Skeletal muscle tissue (tissue), 4 donors: ENCODE data around the gene NTSR1. TPM values are rescaled to one million over a fixed set of nuclear protein-coding genes. Genes with fewer than 3 reads are reported as not detected.

ENCODE experiments used
- H3K27ac ChIP-seq: one replicate; pipeline ENCODE4 v1.7.0; 2013; ENCODE audit warnings: mild to moderate bottlenecking, low read depth, low read length, inconsistent platforms
- H3K27me3 ChIP-seq, 3 donors: one replicate each; pipeline ENCODE4 v1.7.0; 2013; ENCODE audit warnings: low read length in 3 of 3; ENCODE audit not compliant: control insufficient read depth in 3 of 3, insufficient read depth in 3 of 3
- H3K36me3 ChIP-seq, 3 donors: one replicate each; pipeline ENCODE4 v1.7.0; 2013; ENCODE audit warnings: low read length in 3 of 3; ENCODE audit not compliant: control insufficient read depth in 3 of 3, insufficient read depth in 3 of 3
- H3K4me1 ChIP-seq, 3 donors: one replicate each; pipeline ENCODE4 v1.7.0; 2013; ENCODE audit warnings: low read length in 3 of 3, mild to moderate bottlenecking in 3 of 3; ENCODE audit not compliant: control insufficient read depth in 3 of 3, insufficient read depth in 3 of 3
- H3K4me3 ChIP-seq, 3 donors: one replicate each; pipeline ENCODE4 v1.7.0; 2013; ENCODE audit warnings: low read length in 3 of 3
- H3K9ac ChIP-seq, 3 donors: one replicate each; pipeline ENCODE4 v1.7.0; 2013; ENCODE audit warnings: low read length in 3 of 3, mild to moderate bottlenecking in 3 of 3, moderate library complexity in 2 of 3, low read depth in 1 of 3
- H3K9me3 ChIP-seq, 3 donors: one replicate each; pipeline ENCODE4 v1.7.0; 2013; ENCODE audit warnings: low read length in 3 of 3; ENCODE audit not compliant: control insufficient read depth in 3 of 3
- total RNA-seq: library from RNA; depleted of rRNA; stranded (reverse); fragments of >200 nt; gene quantifications from one replicate; pipeline ENCODE4 v1.2.3, GENCODE V29; 2014
- donor health status: Osteomylitis.

The NTSR1 gene
- total RNA-seq, 1 donor from 2014 or later = under 0.01 TPM

DNA sequence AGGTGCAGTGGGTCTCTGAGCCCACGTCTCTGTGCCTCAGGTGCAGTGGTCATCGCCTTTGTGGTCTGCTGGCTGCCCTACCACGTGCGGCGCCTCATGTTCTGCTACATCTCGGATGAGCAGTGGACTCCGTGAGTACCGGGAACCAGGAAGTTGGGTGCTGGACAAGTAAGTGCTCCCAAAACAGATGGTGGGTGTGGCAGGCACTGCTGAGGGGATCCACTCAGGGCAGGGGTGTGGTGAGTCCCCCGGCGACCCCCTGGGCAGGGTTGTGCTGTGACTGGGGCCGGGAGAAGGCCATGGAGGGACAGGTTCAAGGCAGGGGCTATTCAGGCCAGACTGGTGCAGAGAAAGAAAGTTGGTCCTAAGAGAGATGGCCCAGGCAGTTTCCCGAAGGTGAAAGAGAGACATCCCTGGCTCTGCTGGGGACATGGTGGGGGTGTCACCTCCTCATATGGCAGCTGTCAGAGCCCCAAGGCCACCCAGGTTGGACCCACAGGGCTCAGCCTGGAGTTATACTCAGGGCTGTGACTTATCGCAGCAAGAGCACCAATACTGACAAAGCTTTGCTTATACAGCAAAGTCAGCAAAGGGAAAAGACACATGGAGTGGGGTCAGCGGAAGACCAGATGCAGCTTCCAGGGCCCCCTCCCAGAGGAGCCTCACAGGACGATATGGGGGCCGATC lies 49.7 kb downstream of the NTSR1 start:
- H3K27me3 ChIP-seq = peaks cover 23 to 54% (median 45%) of the 10 kb centered on the region in 3 donors
- no peak overlapping the region for H3K9ac ChIP-seq
- peaks cover 0 to 10% (median 0%) of the 10 kb centered on the region in 3 donors for H3K4me1 ChIP-seq
- peaks cover 0 to 2% (median 2%) of the 10 kb centered on the region in 3 donors for H3K9me3 ChIP-seq
- no peaks in the 10 kb centered on the region for H3K36me3 ChIP-seq
- no peak overlapping the region for H3K4me3 ChIP-seq
- no peak overlapping the region for H3K27ac ChIP-seq

DNA sequence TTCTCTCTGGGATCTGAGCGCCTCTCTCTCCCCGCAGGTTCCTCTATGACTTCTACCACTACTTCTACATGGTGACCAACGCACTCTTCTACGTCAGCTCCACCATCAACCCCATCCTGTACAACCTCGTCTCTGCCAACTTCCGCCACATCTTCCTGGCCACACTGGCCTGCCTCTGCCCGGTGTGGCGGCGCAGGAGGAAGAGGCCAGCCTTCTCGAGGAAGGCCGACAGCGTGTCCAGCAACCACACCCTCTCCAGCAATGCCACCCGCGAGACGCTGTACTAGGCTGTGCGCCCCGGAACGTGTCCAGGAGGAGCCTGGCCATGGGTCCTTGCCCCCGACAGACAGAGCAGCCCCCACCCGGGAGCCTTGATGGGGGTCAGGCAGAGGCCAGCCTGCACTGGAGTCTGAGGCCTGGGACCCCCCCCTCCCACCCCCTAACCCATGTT lies 51.4 kb downstream of the NTSR1 start:
- Histone ChIP-seq H3K36me3 (no peaks in the 10 kb centered on the region), H3K9me3 (peaks cover 0 to 2% (median 2%) of the 10 kb centered on the region in 3 donors), H3K9ac (no peak overlapping the region), H3K27ac (no peak overlapping the region), H3K4me1 (peaks cover 0 to 10% (median 0%) of the 10 kb centered on the region in 3 donors), H3K4me3 (no peak overlapping the region), H3K27me3 (peaks cover 26 to 50% (median 48%) of the 10 kb centered on the region in 3 donors)

DNA sequence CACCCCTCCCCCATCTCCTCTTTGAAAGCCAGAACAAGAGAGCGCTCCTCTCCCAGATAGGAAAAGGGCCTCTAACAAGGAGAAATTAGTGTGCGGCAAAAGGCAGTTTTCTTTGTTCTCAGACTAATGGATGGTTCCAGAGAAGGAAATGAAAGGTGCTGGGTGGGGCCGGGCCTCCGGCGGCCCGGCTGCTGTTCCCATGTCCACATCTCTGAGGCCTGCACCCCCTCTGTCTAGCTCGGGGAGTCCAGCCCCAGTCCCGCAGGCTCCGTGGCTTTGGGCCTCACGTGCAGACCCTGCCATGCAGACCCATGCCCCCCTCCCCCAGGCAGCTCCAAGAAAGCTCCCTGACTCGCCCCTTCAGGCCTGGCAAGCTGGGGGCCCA lies 51.8 kb downstream of the NTSR1 start:
- no peak overlapping the region for H3K9ac ChIP-seq
- H3K4me3 ChIP-seq = no peak overlapping the region
- no peak overlapping the region for H3K27ac ChIP-seq
- H3K4me1 ChIP-seq = peaks cover 0 to 10% (median 0%) of the 10 kb centered on the region in 3 donors
- no peaks in the 10 kb centered on the region for H3K36me3 ChIP-seq
- peaks cover 26 to 54% (median 52%) of the 10 kb centered on the region in 3 donors for H3K27me3 ChIP-seq
- H3K9me3 ChIP-seq = peaks cover 0 to 2% (median 2%) of the 10 kb centered on the region in 3 donors

DNA sequence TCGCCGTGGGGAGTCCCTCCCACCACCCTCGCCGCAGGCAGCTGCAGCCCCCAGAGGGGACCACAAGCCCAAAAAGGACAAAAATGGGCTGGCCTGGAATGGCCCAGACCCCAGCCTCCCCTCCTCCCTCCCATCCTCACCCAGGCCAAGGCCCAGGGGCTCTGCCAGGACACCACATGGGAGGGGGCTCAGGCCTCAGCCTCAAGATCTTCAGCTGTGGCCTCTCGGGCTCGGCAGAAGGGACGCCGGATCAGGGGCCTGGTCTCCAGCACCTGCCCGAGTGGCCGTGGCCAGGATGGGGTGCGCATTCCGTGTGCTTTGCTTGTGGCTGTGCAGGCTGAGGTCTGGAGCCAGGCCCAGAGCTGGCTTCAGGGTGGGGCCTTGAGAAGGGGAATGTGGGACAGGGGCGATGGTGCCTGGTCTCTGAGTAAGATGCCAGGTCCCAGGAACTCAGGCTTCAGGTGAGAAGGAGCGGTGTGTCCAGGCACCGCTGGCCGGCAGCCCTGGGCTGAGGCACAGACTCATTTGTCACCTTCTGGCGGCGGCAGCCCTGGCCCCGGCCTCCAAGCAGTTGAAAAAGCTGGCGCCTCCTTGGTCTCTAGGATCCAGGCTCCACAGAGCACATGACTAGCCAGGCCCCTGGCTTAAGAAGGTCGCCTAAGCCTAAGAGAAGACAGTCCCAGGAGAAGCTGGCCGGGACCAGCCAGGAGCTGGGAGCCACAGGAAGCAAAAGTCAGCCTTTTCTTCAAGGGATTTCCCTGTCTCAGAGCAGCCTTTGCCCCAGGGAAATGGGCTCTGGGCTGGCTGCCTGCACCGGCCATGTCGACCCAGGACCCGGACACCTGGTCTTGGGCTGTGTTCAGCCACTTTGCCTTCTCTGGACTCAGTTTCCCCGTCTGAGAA lies 52.5 kb downstream of the NTSR1 start:
- Histone ChIP-seq H3K9me3 (peaks cover 0 to 2% (median 2%) of the 10 kb centered on the region in 3 donors), H3K9ac (no peak overlapping the region), H3K4me3 (no peak overlapping the region), H3K4me1 (peaks cover 0 to 10% (median 0%) of the 10 kb centered on the region in 3 donors), H3K36me3 (no peaks in the 10 kb centered on the region), H3K27ac (no peak overlapping the region), H3K27me3 (peaks cover 27 to 61% (median 54%) of the 10 kb centered on the region in 3 donors)

DNA sequence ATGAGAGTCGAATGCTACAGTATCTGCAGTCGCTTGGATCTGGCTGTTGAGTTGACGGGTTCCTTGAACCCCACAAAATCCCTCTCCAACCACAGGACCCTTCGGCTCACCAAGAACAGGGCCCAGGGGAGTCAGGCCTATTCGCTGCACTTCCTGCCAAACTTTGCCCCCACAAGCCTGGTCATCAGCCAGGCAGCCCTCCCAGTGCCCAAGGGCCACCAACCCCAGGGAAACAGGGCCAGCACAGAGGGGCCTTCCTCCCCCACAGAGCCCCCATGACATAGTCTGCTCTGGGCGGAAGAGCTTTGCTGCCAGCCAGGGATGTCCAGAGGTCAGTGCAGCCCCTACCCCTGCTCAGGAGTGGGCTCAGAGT lies 53.1 kb downstream of the NTSR1 start:
- Histone ChIP-seq H3K36me3 (no peaks in the 10 kb centered on the region), H3K9ac (no peak overlapping the region), H3K27me3 (peaks cover 26 to 65% (median 56%) of the 10 kb centered on the region in 3 donors), H3K4me1 (peaks cover 0 to 5% (median 0%) of the 10 kb centered on the region in 3 donors), H3K4me3 (no peak overlapping the region), H3K27ac (no peak overlapping the region), H3K9me3 (peaks cover 0 to 2% (median 2%) of the 10 kb centered on the region in 3 donors)

DNA sequence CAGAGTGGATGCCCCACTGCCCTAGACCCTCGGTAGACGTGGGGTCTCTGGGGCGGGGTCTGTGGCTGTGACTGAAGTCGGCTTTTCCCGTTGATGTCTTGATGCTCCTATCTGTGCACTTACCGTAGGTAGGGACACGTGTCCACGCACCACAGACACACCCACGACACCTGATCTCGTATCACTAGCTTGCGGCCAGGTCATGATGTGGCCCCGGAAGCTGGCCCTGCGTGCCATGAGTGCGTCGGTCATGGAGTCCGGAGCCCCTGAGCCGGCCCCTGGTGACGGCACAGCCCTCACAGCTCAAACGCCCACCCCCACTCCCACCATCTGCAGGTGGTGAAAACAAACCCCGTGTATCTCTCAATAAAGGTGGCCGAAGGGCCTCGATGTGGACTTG lies 53.7 kb downstream of the NTSR1 start:
- Histone ChIP-seq H3K27ac (no peak overlapping the region), H3K36me3 (no peaks in the 10 kb centered on the region), H3K4me3 (no peak overlapping the region), H3K9me3 (peaks cover 0 to 2% (median 2%) of the 10 kb centered on the region in 3 donors), H3K27me3 (peaks cover 29 to 66% (median 60%) of the 10 kb centered on the region in 3 donors), H3K4me1 (peaks cover 0 to 5% (median 0%) of the 10 kb centered on the region in 3 donors), H3K9ac (no peak overlapping the region)

DNA sequence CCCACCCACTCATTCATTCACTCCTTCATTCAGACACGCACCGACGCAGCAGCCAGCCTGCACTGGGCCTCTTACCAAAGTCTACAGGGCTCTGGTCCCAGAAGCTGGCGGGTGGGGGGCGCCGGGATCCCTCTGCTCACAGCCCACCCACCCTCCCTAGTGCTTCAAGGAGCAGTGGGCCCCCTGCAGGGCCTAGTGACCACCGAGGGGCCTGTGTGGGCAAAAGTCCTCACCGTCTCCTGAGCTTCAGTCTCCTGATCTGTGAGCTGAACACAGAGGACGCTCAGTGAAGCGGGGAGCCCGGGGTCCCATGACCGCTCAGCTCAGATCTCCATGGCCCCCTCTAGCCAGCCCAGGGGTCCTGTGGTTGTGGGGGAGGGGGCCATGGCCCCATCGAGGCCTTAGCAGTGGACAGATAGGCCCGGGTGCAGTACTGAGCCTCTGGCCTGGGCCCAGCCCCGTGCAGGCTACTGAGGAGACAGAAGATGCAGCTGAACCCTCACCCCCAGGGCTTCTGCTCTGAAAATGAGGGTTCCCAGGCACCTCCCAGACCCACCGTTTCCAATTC lies 54.2 kb downstream of the NTSR1 start:
- Histone ChIP-seq H3K4me1 (peaks cover 0 to 5% (median 0%) of the 10 kb centered on the region in 3 donors), H3K27ac (no peak overlapping the region), H3K9ac (no peak overlapping the region), H3K36me3 (no peaks in the 10 kb centered on the region), H3K9me3 (no peaks in the 10 kb centered on the region), H3K27me3 (peaks cover 26 to 66% (median 60%) of the 10 kb centered on the region in 3 donors), H3K4me3 (no peak overlapping the region)

DNA sequence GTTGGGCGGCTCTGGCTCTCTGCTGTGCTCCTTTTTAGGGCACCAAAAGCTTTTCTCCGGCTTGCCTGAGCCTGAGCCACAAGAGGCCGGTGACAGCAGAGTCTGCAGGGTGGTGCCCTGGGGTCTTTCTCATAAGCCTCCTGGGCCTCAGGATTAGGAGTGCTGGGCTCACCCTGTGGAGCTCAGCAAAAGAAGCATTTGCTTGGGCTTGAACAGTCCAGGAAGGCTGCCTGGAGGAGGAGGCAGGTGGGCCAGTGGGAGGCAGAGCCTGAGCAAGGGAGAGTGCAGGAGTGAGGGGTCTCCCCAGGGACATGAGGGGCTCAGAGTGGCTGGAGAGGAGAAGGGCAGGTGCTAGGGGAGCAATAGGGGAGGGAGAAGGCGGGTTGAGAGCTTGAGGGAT lies 54.8 kb downstream of the NTSR1 start:
- Histone ChIP-seq H3K36me3 (no peaks in the 10 kb centered on the region), H3K9ac (no peak overlapping the region), H3K27ac (no peak overlapping the region), H3K27me3 (peaks cover 28 to 66% (median 57%) of the 10 kb centered on the region in 3 donors), H3K4me1 (peaks cover 0 to 5% (median 0%) of the 10 kb centered on the region in 3 donors), H3K9me3 (no peaks in the 10 kb centered on the region), H3K4me3 (no peak overlapping the region)

DNA sequence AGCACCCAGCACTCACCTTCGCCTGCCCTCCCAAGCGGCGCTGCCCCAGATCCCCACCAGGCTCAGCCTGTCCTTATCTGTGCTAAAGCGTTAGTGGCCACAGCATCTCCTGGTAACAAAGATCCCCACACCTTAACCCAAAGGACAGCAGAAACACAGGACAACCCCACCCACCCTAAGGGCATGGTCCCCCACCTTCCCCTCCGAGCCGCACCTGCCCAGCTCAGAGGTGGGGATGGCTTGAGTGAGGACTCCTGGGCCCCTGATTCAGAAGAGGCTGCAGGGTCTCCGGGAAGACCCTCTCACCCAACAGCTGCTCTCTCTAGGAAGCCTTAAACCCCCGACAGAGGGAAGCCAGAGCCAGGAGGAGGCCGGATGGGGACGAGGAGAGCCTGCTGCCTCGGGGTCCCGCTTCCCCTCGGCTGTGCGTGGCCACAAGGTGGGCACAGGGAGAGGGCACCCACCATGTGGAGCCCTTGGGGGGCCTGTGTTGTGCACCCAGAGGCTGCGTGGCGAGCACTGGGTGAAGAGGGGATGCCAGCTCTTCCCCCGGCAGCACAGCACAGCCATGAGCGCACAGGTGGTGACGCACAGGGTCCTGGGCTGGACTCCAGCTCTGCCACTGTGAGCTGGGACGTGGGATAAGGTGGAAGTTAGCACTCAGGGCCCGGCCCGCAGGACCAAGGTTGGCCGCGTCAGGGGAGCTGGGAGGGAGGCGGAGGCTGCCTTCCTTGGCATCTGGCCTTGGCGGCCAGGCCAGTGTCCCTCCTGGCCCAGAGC lies 55.7 kb downstream of the NTSR1 start:
- Histone ChIP-seq H3K27ac (no peak overlapping the region), H3K27me3 (peaks cover 32 to 67% (median 55%) of the 10 kb centered on the region in 3 donors), H3K4me1 (peaks cover 0 to 5% (median 0%) of the 10 kb centered on the region in 3 donors), H3K4me3 (no peak overlapping the region), H3K36me3 (no peaks in the 10 kb centered on the region), H3K9me3 (no peaks in the 10 kb centered on the region), H3K9ac (no peak overlapping the region)
